ENCODE measurements around the gene SOWAHA.

Gene SOWAHA

DNA sequence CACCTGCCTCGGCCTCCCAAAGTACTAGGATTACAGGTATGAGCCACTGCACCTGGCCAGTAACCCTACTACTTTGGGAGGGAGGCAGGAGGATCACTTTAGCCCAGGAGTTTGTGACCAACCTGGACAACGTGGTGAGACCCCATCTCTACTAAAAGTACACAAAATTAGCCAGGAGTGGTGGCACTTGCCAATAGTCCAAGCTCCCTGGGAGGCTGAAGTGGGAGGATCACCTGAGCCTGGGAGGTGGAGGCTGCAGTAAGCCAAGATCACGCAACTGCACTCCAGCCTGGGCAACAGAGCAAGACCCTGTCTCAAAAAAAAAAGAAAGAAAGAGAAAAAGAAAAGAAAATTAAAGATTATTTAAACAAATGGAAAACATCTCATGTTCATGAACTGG is 42.9 kb downstream of the SOWAHA start:
- no peak for DNase-seq

DNA sequence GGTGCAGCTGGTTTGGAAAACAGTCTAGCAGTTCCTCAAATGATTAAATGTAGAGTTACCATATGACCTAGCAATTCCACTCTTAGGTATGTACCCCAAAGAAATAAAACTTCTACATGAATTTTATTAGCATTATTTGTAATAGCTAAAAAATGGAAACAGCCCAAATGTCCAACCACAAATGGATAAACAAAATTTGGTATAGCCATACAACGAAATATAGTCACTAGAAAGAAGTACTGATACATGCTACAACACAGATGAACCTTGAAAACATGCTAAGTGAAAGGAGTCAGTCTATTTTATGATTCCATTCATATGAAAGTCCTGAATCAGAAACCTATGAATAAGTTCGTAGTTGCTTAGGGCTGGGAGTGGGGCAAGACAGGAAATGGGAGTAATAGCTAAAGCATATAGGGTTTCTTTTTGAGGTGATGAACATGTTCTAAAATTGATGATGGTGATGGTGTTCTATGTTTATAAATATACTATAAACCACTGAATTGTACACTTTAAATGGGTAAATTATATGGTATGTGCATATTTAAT is 46.9 kb downstream of the SOWAHA start:
- no peak for DNase-seq

DNA sequence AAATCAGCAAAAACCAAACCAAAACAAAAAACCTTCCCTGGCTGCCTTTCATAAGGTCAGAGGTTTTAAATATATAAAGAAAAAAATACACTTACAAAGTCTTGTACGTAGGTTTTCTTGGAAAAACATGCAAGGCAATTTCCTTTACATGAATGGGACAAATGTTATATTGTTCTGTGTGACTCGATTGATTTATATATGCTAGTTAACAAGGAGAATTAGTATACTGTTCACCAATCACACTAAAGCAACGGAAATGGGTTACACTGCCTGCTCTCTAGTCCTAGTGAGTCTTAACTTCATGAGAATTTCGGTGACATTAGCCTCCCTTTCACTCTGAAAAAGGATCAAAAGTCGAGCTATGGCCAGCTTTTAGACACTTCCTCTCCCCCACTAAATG is 47.6 kb downstream of the SOWAHA start:
- no peak for DNase-seq

DNA sequence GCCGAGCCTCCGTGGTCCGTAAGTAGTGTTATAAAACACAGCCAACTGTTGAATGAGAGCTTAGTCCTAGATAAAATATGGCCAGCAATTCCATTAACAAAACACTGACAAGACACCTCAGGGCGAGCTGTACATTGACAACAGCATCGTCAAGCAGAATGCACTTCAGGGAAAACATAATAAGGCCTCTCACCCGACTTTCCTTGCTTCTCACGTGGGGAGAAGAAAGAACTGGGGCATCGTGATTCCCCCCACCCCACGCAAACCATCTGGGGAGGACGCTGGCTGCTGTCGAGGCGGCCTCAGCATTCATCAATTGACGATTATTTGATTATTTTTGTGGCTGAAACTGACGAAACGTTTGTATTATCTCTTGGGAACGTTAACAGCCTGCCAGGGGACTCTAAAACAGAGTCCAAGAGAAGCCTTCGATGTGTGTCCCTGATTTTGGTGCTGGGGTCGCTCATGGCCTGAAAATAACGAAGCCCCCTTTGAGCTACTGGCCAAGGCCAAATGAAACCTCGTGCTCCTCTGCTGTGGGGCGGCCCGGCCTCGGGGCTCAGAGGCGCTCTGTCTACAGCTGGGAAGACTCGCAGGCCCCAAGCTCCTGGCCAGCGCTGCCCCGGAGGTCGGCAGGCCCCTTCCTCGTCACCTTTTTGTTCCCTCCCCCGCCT is 52.7 kb downstream of the SOWAHA start:
- DNase-seq, result no peak

Measured in CD4-positive, alpha-beta T cell treated with Interleukin-12 subunit alpha and Interleukin-12 subunit beta, for 1 hour (primary cell).